OCI-LY7 (cell line): ENCODE results near the gene LCE1D. TPM values are rescaled to one million over a fixed set of nuclear protein-coding genes. Genes with fewer than 3 reads are reported as not detected.

Experiments used
- BruUV-seq: library from RNA; stranded (reverse); fragments of 400-500 nt; replicated peaks from 2 replicates; lab custom pipeline; 2021; lab: Mats Ljungman, UMichigan
- CTCF ChIA-PET: fragments of 300-600 bp; sonication (Branson Sonifier 250); formaldehyde crosslinking; loops from one replicate; lab custom pipeline; 2022; ENCODE audit warnings: antibody characterized with exemption; ENCODE audit not compliant: unreplicated experiment; lab: Charles Lee
- POLR2A ChIA-PET: fragments of 300-600 bp; sonication (Branson Sonifier 250); formaldehyde crosslinking; loops from one replicate; lab custom pipeline; 2022; ENCODE audit warnings: antibody characterized with exemption; lab: Charles Lee
- DNase-seq: peaks from one replicate; pipeline ENCODE4 v3.0.0-alpha.2; 2015; ENCODE audit warnings: low spot score
- H2AFZ ChIP-seq: fragments of 200-600 bp; sonication (generic), shearing (Covaris generic); 2 replicates; pipeline ENCODE4 v1.6.1; 2014; ENCODE audit warnings: mild to moderate bottlenecking, antibody characterized with exemption, low read length, moderate library complexity
- H3K27ac ChIP-seq: fragments of 200-600 bp; sonication (generic); 2 replicates; pipeline ENCODE4 v1.5.1; 2014; ENCODE audit warnings: mixed run types, low read depth, mild to moderate bottlenecking, moderate library complexity, low read length, inconsistent platforms; ENCODE audit not compliant: poor library complexity, severe bottlenecking
- H3K36me3 ChIP-seq: fragments of 200-600 bp; sonication (generic); 2 replicates; pipeline ENCODE4 v1.6.1; 2014; ENCODE audit warnings: mild to moderate bottlenecking, antibody characterized with exemption, low read length, moderate library complexity, mixed read lengths; ENCODE audit not compliant: insufficient read depth
- H3K4me1 ChIP-seq: fragments of 200-600 bp; sonication (generic); 2 replicates; pipeline ENCODE4 v1.5.1; 2014; ENCODE audit warnings: mild to moderate bottlenecking, low read length; ENCODE audit not compliant: insufficient read depth, poor library complexity, severe bottlenecking
- H3K4me2 ChIP-seq: fragments of 200-600 bp; sonication (generic); 2 replicates; pipeline ENCODE4 v1.6.1; 2014; ENCODE audit warnings: mild to moderate bottlenecking, low read length
- H3K4me3 ChIP-seq: fragments of 200-600 bp; sonication (generic); 2 replicates; pipeline ENCODE4 v1.5.1; 2014; ENCODE audit warnings: mild to moderate bottlenecking, low read depth, low read length; ENCODE audit not compliant: poor library complexity, severe bottlenecking
- H3K79me2 ChIP-seq: fragments of 200-600 bp; sonication (generic); 2 replicates; pipeline ENCODE4 v1.6.1; 2016; ENCODE audit warnings: low read depth, mild to moderate bottlenecking, low read length, moderate library complexity, mixed read lengths; ENCODE audit not compliant: insufficient read depth
- H3K9me2 ChIP-seq: fragments of 200-600 bp; sonication (generic); 2 replicates; pipeline ENCODE4 v1.6.1; 2016; ENCODE audit warnings: mild to moderate bottlenecking, low read length, mixed read lengths; ENCODE audit not compliant: insufficient read depth
- H3K9me3 ChIP-seq: fragments of 200-600 bp; sonication (generic); 2 replicates; pipeline ENCODE4 v1.6.1; 2014; ENCODE audit warnings: mild to moderate bottlenecking, mixed run types, low read length, mixed read lengths
- H4K20me1 ChIP-seq: fragments of 200-600 bp; sonication (generic); 2 replicates; pipeline ENCODE4 v1.6.1; 2014; ENCODE audit warnings: mild to moderate bottlenecking, antibody characterized with exemption, low read length, moderate library complexity, mixed read lengths; ENCODE audit not compliant: insufficient read depth
- EZH2phosphoT487 ChIP-seq: fragments of 200-600 bp; sonication (generic); IDR thresholded peaks from 2 replicates; pipeline ENCODE4 v1.6.1; 2018; ENCODE audit warnings: low read depth, borderline replicate concordance, mild to moderate bottlenecking, mixed run types, antibody characterized with exemption, low read length, moderate library complexity, mixed read lengths
- intact Hi-C: fragments of 100-400 bp; cut with micrococcal nuclease; formaldehyde crosslinking; loops from one replicate; pipeline ENCODE4 v1.10.0; 2022; ENCODE audit not compliant: unreplicated experiment
- total RNA-seq, 2 experiments: library from RNA; depleted of rRNA in 1 of 2; stranded (reverse); fragments of >200 nt in 1 of 2; shearing (Covaris generic) in 1 of 2; gene quantifications; 2 replicates each; pipeline ENCODE4 v1.2.3, GENCODE V29; 2014 to 2022
- TF ChIP-seq, protein P1 (sequence below): fragments of 200-600 bp; sonication (generic); conservative IDR thresholded peaks from 2 replicates; pipeline ENCODE4 v1.5.1; 2014; ENCODE audit warnings: mild to moderate bottlenecking, antibody characterized with exemption, low read length, moderate library complexity, mixed read lengths

The LCE1D gene
- total RNA-seq, 2 experiments from 2014 or later: not detected

- Histone ChIP-seq H3K4me3 (no peak overlapping the region), H3K4me2 (no peak overlapping the region), H3K79me2 (no peaks in the 10 kb centered on the region), H3K27ac (no peak overlapping the region), H2AFZ (no peak overlapping the region), H3K9me3 (no peaks in the 10 kb centered on the region), H3K9me2 (no peaks in the 10 kb centered on the region), H3K36me3 (no peaks in the 10 kb centered on the region), H3K4me1 (no peaks in the 10 kb centered on the region), H4K20me1 (no peaks in the 10 kb centered on the region)
- no peak for TF ChIP-seq EZH2phosphoT487
- TF ChIP-seq, protein P1, sequence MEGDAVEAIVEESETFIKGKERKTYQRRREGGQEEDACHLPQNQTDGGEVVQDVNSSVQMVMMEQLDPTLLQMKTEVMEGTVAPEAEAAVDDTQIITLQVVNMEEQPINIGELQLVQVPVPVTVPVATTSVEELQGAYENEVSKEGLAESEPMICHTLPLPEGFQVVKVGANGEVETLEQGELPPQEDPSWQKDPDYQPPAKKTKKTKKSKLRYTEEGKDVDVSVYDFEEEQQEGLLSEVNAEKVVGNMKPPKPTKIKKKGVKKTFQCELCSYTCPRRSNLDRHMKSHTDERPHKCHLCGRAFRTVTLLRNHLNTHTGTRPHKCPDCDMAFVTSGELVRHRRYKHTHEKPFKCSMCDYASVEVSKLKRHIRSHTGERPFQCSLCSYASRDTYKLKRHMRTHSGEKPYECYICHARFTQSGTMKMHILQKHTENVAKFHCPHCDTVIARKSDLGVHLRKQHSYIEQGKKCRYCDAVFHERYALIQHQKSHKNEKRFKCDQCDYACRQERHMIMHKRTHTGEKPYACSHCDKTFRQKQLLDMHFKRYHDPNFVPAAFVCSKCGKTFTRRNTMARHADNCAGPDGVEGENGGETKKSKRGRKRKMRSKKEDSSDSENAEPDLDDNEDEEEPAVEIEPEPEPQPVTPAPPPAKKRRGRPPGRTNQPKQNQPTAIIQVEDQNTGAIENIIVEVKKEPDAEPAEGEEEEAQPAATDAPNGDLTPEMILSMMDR: no peak
- BruUV-seq: no TSS peak
- intact Hi-C loops: no loop called here
- CTCF ChIA-PET: no interaction called here
- POLR2A ChIA-PET: no interaction called here
- DNase-seq: no peak
Observed at GRCh38 chr1:152836870-152837269, 40.3 kb downstream of the LCE1D start.

DNA sequence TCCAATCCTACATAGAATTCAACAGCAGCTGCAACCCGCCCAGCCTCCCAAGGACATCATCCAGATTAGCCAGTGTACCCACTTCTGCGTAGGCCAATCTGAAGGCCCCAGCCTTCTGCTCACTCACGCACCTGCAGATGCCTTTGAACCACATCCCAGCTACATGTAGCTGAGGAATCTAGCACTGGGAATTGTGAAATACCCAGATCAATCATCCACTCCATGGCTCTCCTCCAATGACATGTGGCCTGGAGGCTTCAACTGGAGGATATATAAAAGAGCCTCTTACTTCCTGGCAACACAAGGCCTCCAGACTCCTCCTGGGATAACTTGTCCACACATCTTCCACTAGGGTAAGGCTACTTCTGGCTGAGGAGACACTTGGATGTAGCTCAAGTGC is 46.0 kb downstream of the LCE1D start, which contains the start of gene LCE6A:
LCE6A (plus strand) TSS at position 301 of the 400 bp plus-strand sequence. CDS start 665 bp downstream, outside the sequence.
- H3K9me2 ChIP-seq: no peaks in the 10 kb centered on the region
- no peak within 1 kb of the TSS for H3K4me2 ChIP-seq
- no peaks in the 10 kb centered on the region for H3K36me3 ChIP-seq
- no TSS peak for BruUV-seq
- intact Hi-C loops: no loop called here
- CTCF ChIA-PET: no interaction called here
- DNase-seq: no peak
- H3K4me3 ChIP-seq: no peak within 1 kb of the TSS
- no peak within 1 kb of the TSS for H3K27ac ChIP-seq
- H3K9me3 ChIP-seq: no peaks in the 10 kb centered on the region
- H4K20me1 ChIP-seq: no peaks in the 10 kb centered on the region
- no peaks in the 10 kb centered on the region for H3K79me2 ChIP-seq
- POLR2A ChIA-PET: no interaction called here
- no peak within 1 kb of the TSS for H2AFZ ChIP-seq
- TF ChIP-seq, protein P1: no peak
- no peak for TF ChIP-seq EZH2phosphoT487
- no peaks in the 10 kb centered on the region for H3K4me1 ChIP-seq

Other genes with a start within 250 kb of the LCE1D start
- gene LCE3E, start 229.9 kb upstream of the LCE1D start, total RNA-seq (2014; rRNA removed; shearing (Covaris generic)): not detected in 2 replicates
- gene LCE3E, start 229.9 kb upstream of the LCE1D start, total RNA-seq (2022): not detected in 2 replicates
- gene LCE3D, start 216.2 kb upstream of the LCE1D start, total RNA-seq (2014; rRNA removed; shearing (Covaris generic)): not detected in 2 replicates
- gene LCE3D, start 216.2 kb upstream of the LCE1D start, total RNA-seq (2022): not detected in 2 replicates
- gene LCE3C, start 196.5 kb upstream of the LCE1D start, total RNA-seq (2014; rRNA removed; shearing (Covaris generic)): not detected in 2 replicates
- gene LCE3C, start 196.5 kb upstream of the LCE1D start, total RNA-seq (2022): not detected in 2 replicates
- gene LCE3B, start 182.9 kb upstream of the LCE1D start, total RNA-seq (2014; rRNA removed; shearing (Covaris generic)): not detected in 2 replicates
- not detected in 2 replicates for gene LCE3B, start 182.9 kb upstream of the LCE1D start, total RNA-seq (2022)
- not detected in 2 replicates for gene LCE3A, start 173.6 kb upstream of the LCE1D start, total RNA-seq (2014; rRNA removed; shearing (Covaris generic))
- not detected in 2 replicates for gene LCE3A, start 173.6 kb upstream of the LCE1D start, total RNA-seq (2022)
- gene LCE2D, start 133.3 kb upstream of the LCE1D start, total RNA-seq (2014; rRNA removed; shearing (Covaris generic)): not detected in 2 replicates
- not detected in 2 replicates for gene LCE2D, start 133.3 kb upstream of the LCE1D start, total RNA-seq (2022)
- gene LCE2C, start 121.4 kb upstream of the LCE1D start, total RNA-seq (2014; rRNA removed; shearing (Covaris generic)): not detected in 2 replicates
- gene LCE2C, start 121.4 kb upstream of the LCE1D start, total RNA-seq (2022): not detected in 2 replicates
- gene LCE2B, start 110.6 kb upstream of the LCE1D start, total RNA-seq (2014; rRNA removed; shearing (Covaris generic)): not detected in 2 replicates
- gene LCE2B, start 110.6 kb upstream of the LCE1D start, total RNA-seq (2022): not detected in 2 replicates
- gene LCE2A, start 98.4 kb upstream of the LCE1D start, total RNA-seq (2014; rRNA removed; shearing (Covaris generic)): not detected in 2 replicates
- gene LCE2A, start 98.4 kb upstream of the LCE1D start, total RNA-seq (2022): not detected in 2 replicates
- not detected in 2 replicates for gene LCE4A, start 88.6 kb upstream of the LCE1D start, total RNA-seq (2014; rRNA removed; shearing (Covaris generic))
- not detected in 2 replicates for gene LCE4A, start 88.6 kb upstream of the LCE1D start, total RNA-seq (2022)
- not detected in 2 replicates for gene KPRP, start 38.7 kb upstream of the LCE1D start, total RNA-seq (2014; rRNA removed; shearing (Covaris generic))
- not detected in 2 replicates for gene KPRP, start 38.7 kb upstream of the LCE1D start, total RNA-seq (2022)
- not detected in 2 replicates for gene LCE1F, start 21.6 kb upstream of the LCE1D start, total RNA-seq (2014; rRNA removed; shearing (Covaris generic))
- gene LCE1F, start 21.6 kb upstream of the LCE1D start, total RNA-seq (2022): not detected in 2 replicates
- gene LCE1E, start 10.5 kb upstream of the LCE1D start, total RNA-seq (2014; rRNA removed; shearing (Covaris generic)): not detected in 2 replicates
- gene LCE1E, start 10.5 kb upstream of the LCE1D start, total RNA-seq (2022): not detected in 2 replicates
- not detected in 2 replicates for gene LCE1C, start 9.9 kb downstream of the LCE1D start, total RNA-seq (2014; rRNA removed; shearing (Covaris generic))
- gene LCE1C, start 9.9 kb downstream of the LCE1D start, total RNA-seq (2022): not detected in 2 replicates
- gene LCE1B, start 15.2 kb downstream of the LCE1D start, total RNA-seq (2014; rRNA removed; shearing (Covaris generic)): not detected in 2 replicates
- gene LCE1B, start 15.2 kb downstream of the LCE1D start, total RNA-seq (2022): not detected in 2 replicates
- gene LCE1A, start 30.8 kb downstream of the LCE1D start, total RNA-seq (2014; rRNA removed; shearing (Covaris generic)): not detected in 2 replicates
- not detected in 2 replicates for gene LCE1A, start 30.8 kb downstream of the LCE1D start, total RNA-seq (2022)
- not detected in 2 replicates for gene LCE6A, start 46.1 kb downstream of the LCE1D start, total RNA-seq (2014; rRNA removed; shearing (Covaris generic))
- not detected in 2 replicates for gene LCE6A, start 46.1 kb downstream of the LCE1D start, total RNA-seq (2022)
- not detected in 2 replicates for gene LCE7A, start 63.3 kb downstream of the LCE1D start, total RNA-seq (2014; rRNA removed; shearing (Covaris generic))
- not detected in 2 replicates for gene LCE7A, start 63.3 kb downstream of the LCE1D start, total RNA-seq (2022)
- not detected in 2 replicates for gene SMCP, start 81.6 kb downstream of the LCE1D start, total RNA-seq (2014; rRNA removed; shearing (Covaris generic))
- not detected in 2 replicates for gene SMCP, start 81.6 kb downstream of the LCE1D start, total RNA-seq (2022)
- not detected in 2 replicates for gene IVL, start 111.8 kb downstream of the LCE1D start, total RNA-seq (2014; rRNA removed; shearing (Covaris generic))
- not detected in 2 replicates for gene IVL, start 111.8 kb downstream of the LCE1D start, total RNA-seq (2022)
- not detected in 2 replicates for gene SPRR5, start 150.5 kb downstream of the LCE1D start, total RNA-seq (2014; rRNA removed; shearing (Covaris generic))
- not detected in 2 replicates for gene SPRR5, start 150.5 kb downstream of the LCE1D start, total RNA-seq (2022)
- gene SPRR4, start 173.9 kb downstream of the LCE1D start, total RNA-seq (2014; rRNA removed; shearing (Covaris generic)): not detected in 2 replicates
- not detected in 2 replicates for gene SPRR4, start 173.9 kb downstream of the LCE1D start, total RNA-seq (2022)
- not detected in 2 replicates for gene SPRR1A, start 187.4 kb downstream of the LCE1D start, total RNA-seq (2014; rRNA removed; shearing (Covaris generic))
- gene SPRR1A, start 187.4 kb downstream of the LCE1D start, total RNA-seq (2022): not detected in 2 replicates
- gene SPRR3, start 205.0 kb downstream of the LCE1D start, total RNA-seq (2014; rRNA removed; shearing (Covaris generic)): not detected in 2 replicates
- not detected in 2 replicates for gene SPRR3, start 205.0 kb downstream of the LCE1D start, total RNA-seq (2022)
- gene SPRR1B, start 234.5 kb downstream of the LCE1D start, total RNA-seq (2014; rRNA removed; shearing (Covaris generic)): not detected in 2 replicates
- not detected in 2 replicates for gene SPRR1B, start 234.5 kb downstream of the LCE1D start, total RNA-seq (2022)
- not detected in 2 replicates for gene SPRR2D, start 244.4 kb downstream of the LCE1D start, total RNA-seq (2014; rRNA removed; shearing (Covaris generic))
- gene SPRR2D, start 244.4 kb downstream of the LCE1D start, total RNA-seq (2022): not detected in 2 replicates